Measurements from ENCODE around the gene LEMD1. TPM values are rescaled to one million over a fixed set of nuclear protein-coding genes. Genes with fewer than 3 reads are reported as not detected.

Gene LEMD1
- total RNA-seq, 1 donor from 2014 or later = not detected

DNA sequence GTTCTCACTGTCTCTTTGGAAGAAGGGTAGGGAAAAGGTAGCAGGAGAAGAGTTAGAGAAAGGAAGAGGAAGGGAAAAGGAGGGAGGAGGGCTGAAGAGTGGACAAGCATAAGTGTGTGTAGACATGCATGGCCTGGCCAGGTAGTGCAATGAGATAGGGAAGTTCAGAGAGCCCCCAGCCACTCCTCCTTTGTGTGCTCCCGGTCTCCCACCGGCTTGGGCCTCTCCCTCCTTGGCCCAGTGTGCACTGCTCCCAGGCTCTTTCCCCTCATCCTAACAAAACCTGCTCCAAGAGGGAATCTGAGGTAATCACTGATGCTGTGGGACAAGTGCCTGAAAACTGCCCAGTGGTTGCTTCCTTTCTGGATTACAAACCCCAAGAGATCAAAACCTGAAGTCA, 10.3 kb upstream of the LEMD1 start:
- Mint-ChIP-seq H3K36me3 (ENCODE audit: low read depth) (no peaks in the 10 kb centered on the region), H3K4me1 (ENCODE audit: low read depth) (peaks cover 10% of the 10 kb centered on the region), H3K27ac (ENCODE audit: unreplicated experiment) (no peak overlapping the region), H3K9me3 (ENCODE audit: low read depth) (no peaks in the 10 kb centered on the region), H3K4me3 (ENCODE audit: unreplicated experiment) (no peak overlapping the region), H3K27me3 (ENCODE audit: low read depth) (peaks cover 31% of the 10 kb centered on the region)
- DNase-seq (ENCODE audit: low spot score) = no peak
- TF ChIP-seq, protein P1, sequence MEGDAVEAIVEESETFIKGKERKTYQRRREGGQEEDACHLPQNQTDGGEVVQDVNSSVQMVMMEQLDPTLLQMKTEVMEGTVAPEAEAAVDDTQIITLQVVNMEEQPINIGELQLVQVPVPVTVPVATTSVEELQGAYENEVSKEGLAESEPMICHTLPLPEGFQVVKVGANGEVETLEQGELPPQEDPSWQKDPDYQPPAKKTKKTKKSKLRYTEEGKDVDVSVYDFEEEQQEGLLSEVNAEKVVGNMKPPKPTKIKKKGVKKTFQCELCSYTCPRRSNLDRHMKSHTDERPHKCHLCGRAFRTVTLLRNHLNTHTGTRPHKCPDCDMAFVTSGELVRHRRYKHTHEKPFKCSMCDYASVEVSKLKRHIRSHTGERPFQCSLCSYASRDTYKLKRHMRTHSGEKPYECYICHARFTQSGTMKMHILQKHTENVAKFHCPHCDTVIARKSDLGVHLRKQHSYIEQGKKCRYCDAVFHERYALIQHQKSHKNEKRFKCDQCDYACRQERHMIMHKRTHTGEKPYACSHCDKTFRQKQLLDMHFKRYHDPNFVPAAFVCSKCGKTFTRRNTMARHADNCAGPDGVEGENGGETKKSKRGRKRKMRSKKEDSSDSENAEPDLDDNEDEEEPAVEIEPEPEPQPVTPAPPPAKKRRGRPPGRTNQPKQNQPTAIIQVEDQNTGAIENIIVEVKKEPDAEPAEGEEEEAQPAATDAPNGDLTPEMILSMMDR (IDR thresholded peaks at IDR 0.05) = no peak

DNA sequence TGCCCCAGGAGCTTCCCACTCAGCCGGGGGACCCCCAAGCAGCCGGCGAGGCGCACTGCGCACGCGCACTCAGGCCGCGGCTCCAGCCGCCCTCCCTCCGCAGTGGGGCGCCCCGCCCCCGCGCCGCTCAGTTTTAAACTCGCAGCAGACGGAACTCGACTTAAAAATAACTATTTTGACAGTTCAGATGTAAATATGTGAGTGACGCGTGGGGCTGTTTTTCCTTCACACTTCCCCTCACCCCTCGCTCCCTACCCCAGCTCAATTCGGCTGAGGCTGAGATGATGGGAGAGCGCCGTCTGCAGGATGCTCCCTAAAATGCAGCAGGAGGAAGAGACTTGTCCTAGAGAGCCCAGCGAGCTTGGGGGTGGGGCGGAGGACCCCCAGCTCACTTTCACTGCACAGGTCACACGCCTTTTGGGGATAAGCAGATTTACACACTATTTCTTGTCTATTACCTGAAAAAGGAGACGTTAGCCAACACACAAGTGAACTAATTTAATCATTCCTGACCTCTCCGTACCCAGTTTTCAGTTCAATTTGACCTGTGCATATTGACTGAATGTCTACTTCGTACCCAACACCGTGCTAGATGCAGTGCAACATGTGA, 8.9 kb upstream of the LEMD1 start:
- DNase-seq (ENCODE audit: low spot score) = no peak
- peaks cover 31% of the 10 kb centered on the region for H3K27me3 Mint-ChIP-seq (ENCODE audit: low read depth)
- no peak overlapping the region for H3K27ac Mint-ChIP-seq (ENCODE audit: unreplicated experiment)
- peak overlapping the region; percentile 86 for H3K4me3 Mint-ChIP-seq (ENCODE audit: unreplicated experiment)
- H3K9me3 Mint-ChIP-seq (ENCODE audit: low read depth) = no peaks in the 10 kb centered on the region
- TF ChIP-seq, protein P1 (IDR thresholded peaks at IDR 0.05) = peak; percentile 94
- peaks cover 10% of the 10 kb centered on the region for H3K4me1 Mint-ChIP-seq (ENCODE audit: low read depth)
- no peaks in the 10 kb centered on the region for H3K36me3 Mint-ChIP-seq (ENCODE audit: low read depth)

DNA sequence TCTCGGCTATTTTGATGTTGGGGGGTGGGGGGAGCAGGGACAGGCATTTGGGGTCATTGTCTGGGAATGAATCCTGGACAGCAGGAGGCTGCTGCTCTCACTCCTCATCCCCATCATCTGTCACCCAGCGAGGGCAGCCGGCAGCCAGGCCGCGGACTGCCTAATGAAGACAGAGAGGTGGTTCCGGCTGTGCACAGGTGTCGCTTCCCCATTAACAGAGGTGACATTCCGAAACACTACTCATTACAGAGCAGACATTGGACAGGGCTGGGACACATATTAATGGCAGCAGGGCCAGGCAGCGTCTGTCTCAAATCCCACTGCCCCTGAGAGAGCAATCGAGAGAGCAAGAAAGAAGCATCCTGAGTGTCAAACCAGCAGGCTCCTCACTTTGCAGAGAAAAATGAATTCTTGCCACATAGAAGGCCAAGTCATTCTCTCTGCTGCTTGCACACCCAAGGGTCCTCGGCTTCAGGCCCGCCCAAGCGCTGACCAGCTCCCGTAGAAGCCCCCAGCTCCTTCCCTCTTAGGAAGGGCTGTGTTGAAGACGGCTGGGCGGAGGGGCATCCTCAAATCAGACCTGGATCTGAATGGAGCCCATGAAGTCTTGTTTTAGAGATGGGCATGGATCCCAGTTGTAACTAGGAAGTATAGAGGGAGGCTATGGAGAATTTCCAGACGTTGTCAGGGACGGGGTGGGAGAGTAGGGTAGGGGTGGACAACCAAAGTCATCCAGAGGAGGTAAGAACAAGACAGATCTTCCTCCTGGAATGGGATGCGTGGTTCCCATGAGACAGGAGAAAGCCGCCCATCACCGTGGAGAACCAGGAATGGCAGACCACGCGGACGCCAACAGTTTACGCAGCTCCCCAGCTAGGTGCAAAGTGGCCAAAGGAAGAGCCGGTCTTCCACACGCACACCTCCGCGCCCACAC, 8.2 kb upstream of the LEMD1 start:
- TF ChIP-seq, protein P1 (IDR thresholded peaks at IDR 0.05) = no peak
- no peaks in the 10 kb centered on the region for H3K36me3 Mint-ChIP-seq (ENCODE audit: low read depth)
- no peak overlapping the region for H3K27ac Mint-ChIP-seq (ENCODE audit: unreplicated experiment)
- H3K4me1 Mint-ChIP-seq (ENCODE audit: low read depth) = peaks cover 10% of the 10 kb centered on the region
- peaks cover 30% of the 10 kb centered on the region for H3K27me3 Mint-ChIP-seq (ENCODE audit: low read depth)
- no peak for DNase-seq (ENCODE audit: low spot score)
- peak overlapping the region; percentile 86 for H3K4me3 Mint-ChIP-seq (ENCODE audit: unreplicated experiment)
- no peaks in the 10 kb centered on the region for H3K9me3 Mint-ChIP-seq (ENCODE audit: low read depth)

DNA sequence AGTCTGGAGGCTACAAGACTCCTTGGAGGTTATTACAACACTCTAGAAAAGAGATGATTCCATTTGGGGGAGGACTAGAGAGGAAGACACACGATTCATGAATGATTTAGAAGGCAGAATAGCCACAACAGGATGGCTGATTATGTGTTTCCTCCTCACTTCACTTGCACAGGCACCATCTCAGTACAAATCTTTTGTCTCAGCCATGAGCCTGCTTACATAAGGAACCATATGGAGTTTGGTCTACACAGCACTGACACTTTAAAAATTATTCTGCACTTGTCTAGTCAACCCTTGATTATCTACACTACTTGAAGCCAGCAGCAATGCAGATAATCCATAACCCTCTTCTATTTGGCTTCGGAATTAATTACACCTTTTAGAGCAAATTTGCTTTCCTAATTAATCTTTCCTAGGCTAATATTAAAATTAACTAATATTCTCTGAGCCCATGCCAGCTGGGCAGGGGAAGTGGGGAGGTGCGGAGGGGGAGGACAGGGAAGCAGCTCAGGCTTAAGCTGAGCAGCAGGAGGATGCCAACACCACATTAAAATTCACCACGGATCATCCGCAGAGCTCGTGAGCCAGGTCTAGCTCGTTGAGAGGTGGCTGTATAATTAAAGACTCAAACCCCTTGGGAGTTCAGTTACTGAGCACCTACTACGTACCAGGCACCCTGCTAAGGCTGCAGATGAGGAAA, 3.2 kb upstream of the LEMD1 start:
- DNase-seq (ENCODE audit: low spot score) = no peak
- Mint-ChIP-seq H3K4me1 (ENCODE audit: low read depth) (peaks cover 9% of the 10 kb centered on the region), H3K4me3 (ENCODE audit: unreplicated experiment) (no peak overlapping the region), H3K27ac (ENCODE audit: unreplicated experiment) (no peak overlapping the region), H3K9me3 (ENCODE audit: low read depth) (no peaks in the 10 kb centered on the region), H3K36me3 (ENCODE audit: low read depth) (no peaks in the 10 kb centered on the region), H3K27me3 (ENCODE audit: low read depth) (peaks cover 42% of the 10 kb centered on the region)
- TF ChIP-seq, protein P1 (IDR thresholded peaks at IDR 0.05) = no peak

DNA sequence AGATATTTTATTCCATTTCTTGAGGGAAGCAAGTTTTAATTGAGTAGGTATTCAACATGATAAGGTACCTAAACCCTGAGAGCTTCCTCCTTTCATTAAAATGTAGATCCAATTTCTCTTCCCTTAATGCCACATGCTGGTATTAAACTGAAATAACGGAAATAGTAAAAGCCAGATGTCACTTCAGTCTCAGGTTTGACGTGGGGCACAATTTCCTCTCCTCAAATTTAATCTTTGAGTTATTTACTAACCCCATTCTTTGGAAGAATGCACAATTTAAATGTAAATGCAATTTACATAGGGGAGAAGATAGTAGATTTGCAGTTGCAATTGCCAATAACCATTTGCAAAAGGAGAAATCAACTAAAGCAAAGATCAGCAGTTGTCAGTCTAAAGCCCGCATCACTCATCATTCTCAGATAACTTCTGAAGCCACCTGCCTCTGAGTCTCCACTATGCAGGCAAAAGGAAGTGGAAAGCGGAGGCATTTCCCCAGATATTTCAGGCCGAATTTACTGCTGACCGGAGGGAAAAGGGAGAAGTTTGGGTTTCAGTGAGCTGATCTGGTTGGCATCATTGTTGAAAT, 2.1 kb upstream of the LEMD1 start:
- Mint-ChIP-seq H3K4me1 (ENCODE audit: low read depth) (peaks cover 8% of the 10 kb centered on the region), H3K27ac (ENCODE audit: unreplicated experiment) (no peak overlapping the region), H3K27me3 (ENCODE audit: low read depth) (peaks cover 46% of the 10 kb centered on the region)

More for the DNA sequence above, 2.1 kb upstream of the LEMD1 start:
- no peak overlapping the region for H3K4me3 Mint-ChIP-seq (ENCODE audit: unreplicated experiment)
- TF ChIP-seq, protein P1 (IDR thresholded peaks at IDR 0.05) = no peak
- H3K36me3 Mint-ChIP-seq (ENCODE audit: low read depth) = no peaks in the 10 kb centered on the region
- no peak for DNase-seq (ENCODE audit: low spot score)
- no peaks in the 10 kb centered on the region for H3K9me3 Mint-ChIP-seq (ENCODE audit: low read depth)

Measured in chondrocyte (in vitro differentiated cells).